Nephron (organoid): Measurements from ENCODE around the gene KDM6A.

Experiments used
- H3K27ac Mint-ChIP-seq, 3 experiments: 2 replicates each; pipeline ENCODE4 v1.8.0; 2020; ENCODE audit warnings: mixed read lengths in 3 of 3, mild to moderate bottlenecking in 2 of 3, moderate library complexity in 1 of 3
- H3K27me3 Mint-ChIP-seq: 2 replicates; pipeline ENCODE4 v1.8.0; 2021; ENCODE audit warnings: low read depth, mild to moderate bottlenecking, moderate library complexity, mixed read lengths
- H3K36me3 Mint-ChIP-seq: 2 replicates; pipeline ENCODE4 v1.8.0; 2020; ENCODE audit warnings: low read depth, mixed read lengths
- H3K4me1 Mint-ChIP-seq: 2 replicates; pipeline ENCODE4 v1.8.0; 2020; ENCODE audit warnings: mixed read lengths
- H3K4me3 Mint-ChIP-seq, 3 experiments: 2 replicates each; pipeline ENCODE4 v1.8.0; 2020; ENCODE audit warnings: mild to moderate bottlenecking in 3 of 3, mixed read lengths in 3 of 3, moderate library complexity in 2 of 3
- H3K9me3 Mint-ChIP-seq: 2 replicates; pipeline ENCODE4 v1.8.0; 2020; ENCODE audit warnings: mixed read lengths
- CTCF ChIP-seq, 3 experiments: fragments of 200-600 bp; sonication (generic); IDR thresholded peaks; one replicate each; pipeline ENCODE4 v1.5.0; 2021; ENCODE audit warnings: antibody characterized with exemption in 3 of 3; ENCODE audit not compliant: unreplicated experiment in 3 of 3

The KDM6A gene

DNA sequence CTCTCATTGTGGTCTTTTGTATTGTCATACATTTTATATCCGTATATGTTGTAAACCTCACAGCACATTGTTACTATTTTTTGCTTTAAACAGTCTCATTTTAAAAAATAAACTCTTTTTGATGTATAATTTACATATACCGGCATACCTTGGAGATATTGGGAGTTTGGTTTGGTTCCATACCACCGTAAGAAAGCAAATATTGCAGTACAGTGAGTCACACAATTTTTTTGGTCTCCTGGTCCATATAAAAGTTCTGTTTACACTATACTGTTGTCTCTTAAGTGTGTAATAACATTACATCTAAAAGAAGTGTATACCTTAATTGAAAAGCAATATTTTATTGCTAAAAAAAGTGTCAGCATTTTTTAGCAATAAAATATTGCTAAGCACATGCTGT is 70.0 kb downstream of the KDM6A start:
- no peaks in the 10 kb centered on the region for H3K27me3 Mint-ChIP-seq
- peaks cover 49% of the 10 kb centered on the region for H3K9me3 Mint-ChIP-seq
- no peak for TF ChIP-seq CTCF (IDR thresholded peaks at IDR 0.05; ENCODE audit: unreplicated experiment in 3 of 3)
- no peak overlapping the region for H3K27ac Mint-ChIP-seq
- H3K36me3 Mint-ChIP-seq, result peaks cover 52% of the 10 kb centered on the region
- H3K4me3 Mint-ChIP-seq, result no peak overlapping the region
- no peaks in the 10 kb centered on the region for H3K4me1 Mint-ChIP-seq

DNA sequence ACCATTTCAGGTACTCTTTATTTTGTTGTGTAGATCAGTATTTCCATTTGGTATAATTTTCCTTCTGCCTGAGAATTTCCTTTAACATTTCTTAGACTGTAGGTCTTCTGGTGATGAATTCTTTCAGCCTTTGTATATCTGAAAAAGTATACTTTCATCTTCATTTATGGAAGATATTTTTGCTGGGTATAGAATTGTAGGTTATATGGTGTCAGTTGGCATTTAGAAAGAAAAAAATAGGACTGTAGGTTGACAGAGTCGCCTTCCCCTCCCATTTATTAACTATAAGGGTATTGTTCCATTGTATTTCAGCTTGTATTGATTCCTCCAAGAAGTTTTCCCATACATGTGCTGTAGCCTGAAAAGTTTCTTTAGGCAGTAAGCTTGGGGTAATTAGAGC is 71.9 kb downstream of the KDM6A start:
- no peak overlapping the region for H3K4me3 Mint-ChIP-seq
- TF ChIP-seq CTCF (IDR thresholded peaks at IDR 0.05; ENCODE audit: unreplicated experiment in 3 of 3), result no peak
- peaks cover 48% of the 10 kb centered on the region for H3K36me3 Mint-ChIP-seq
- peaks cover 38% of the 10 kb centered on the region for H3K9me3 Mint-ChIP-seq
- H3K27me3 Mint-ChIP-seq, result no peaks in the 10 kb centered on the region
- no peaks in the 10 kb centered on the region for H3K4me1 Mint-ChIP-seq
- no peak overlapping the region for H3K27ac Mint-ChIP-seq

- Mint-ChIP-seq H3K36me3 (peaks cover 45% of the 10 kb centered on the region), H3K4me1 (peaks cover 6% of the 10 kb centered on the region), H3K9me3 (peaks cover 33% of the 10 kb centered on the region), H3K4me3 (no peak overlapping the region), H3K27me3 (no peaks in the 10 kb centered on the region), H3K27ac (no peak overlapping the region)
- TF ChIP-seq CTCF (IDR thresholded peaks at IDR 0.05; ENCODE audit: unreplicated experiment in 3 of 3), result no peak
Observed at GRCh38 chrX:44945736-44946135, 72.7 kb downstream of the KDM6A start.

- Mint-ChIP-seq H3K4me1 (peaks cover 13% of the 10 kb centered on the region), H3K27me3 (no peaks in the 10 kb centered on the region), H3K27ac (no peak overlapping the region), H3K9me3 (peaks cover 33% of the 10 kb centered on the region), H3K36me3 (peaks cover 50% of the 10 kb centered on the region), H3K4me3 (no peak overlapping the region)
- no peak for TF ChIP-seq CTCF (IDR thresholded peaks at IDR 0.05; ENCODE audit: unreplicated experiment in 3 of 3)
Observed at GRCh38 chrX:44946771-44947170, 73.8 kb downstream of the KDM6A start.

DNA sequence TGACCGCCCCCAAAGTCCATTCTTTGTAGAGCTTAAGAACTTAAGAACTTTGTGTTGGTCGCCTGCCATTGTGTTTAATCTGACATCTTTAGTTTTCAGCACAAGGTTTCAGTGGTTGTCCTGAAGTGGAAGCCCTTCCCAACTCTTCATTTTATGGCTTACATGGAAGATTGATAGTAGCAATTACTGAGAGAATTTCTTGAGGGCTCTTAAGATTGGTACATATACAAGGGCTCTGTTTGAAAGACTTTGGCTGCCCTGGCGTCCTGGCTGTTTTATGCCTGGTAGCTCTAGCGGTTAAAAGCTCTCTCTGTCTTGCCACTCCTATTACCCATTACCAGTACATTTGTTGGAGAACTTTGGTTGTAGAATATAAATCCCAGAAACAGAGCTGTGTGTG is 75.0 kb downstream of the KDM6A start:
- peaks cover 26% of the 10 kb centered on the region for H3K9me3 Mint-ChIP-seq

More for the DNA sequence above, 75.0 kb downstream of the KDM6A start:
- no peaks in the 10 kb centered on the region for H3K27me3 Mint-ChIP-seq
- no peak for TF ChIP-seq CTCF (IDR thresholded peaks at IDR 0.05; ENCODE audit: unreplicated experiment in 3 of 3)
- H3K36me3 Mint-ChIP-seq, result peaks cover 41% of the 10 kb centered on the region
- H3K4me1 Mint-ChIP-seq, result peaks cover 13% of the 10 kb centered on the region
- no peak overlapping the region for H3K27ac Mint-ChIP-seq
- no peak overlapping the region for H3K4me3 Mint-ChIP-seq
